Activated naive CD4-positive, alpha-beta T cell treated with anti-CD3 and anti-CD28 coated beads for 36 hours (primary cell): ENCODE data around the gene SAYSD1. TPM values are rescaled to one million over a fixed set of nuclear protein-coding genes. Genes with fewer than 3 reads are reported as not detected.

Experiments used
- CTCF ChIA-PET: fragments of 350-600 bp; sonication (Branson Sonifier 250); formaldehyde crosslinking; loops from one replicate; lab custom pipeline; 2021; ENCODE audit warnings: antibody characterized with exemption; lab: Charles Lee
- DNase-seq: peaks from one replicate; pipeline ENCODE4 v3.0.0-alpha.2; 2020
- H3K27ac Mint-ChIP-seq: one replicate; pipeline ENCODE4 v1.8.0; 2021; ENCODE audit warnings: mild to moderate bottlenecking, mixed read lengths
- H3K27me3 Mint-ChIP-seq: one replicate; pipeline ENCODE4 v1.8.0; 2021; ENCODE audit warnings: low read depth, mixed read lengths
- H3K36me3 Mint-ChIP-seq: one replicate; pipeline ENCODE4 v1.8.0; 2021; ENCODE audit warnings: low read depth, mixed read lengths
- H3K4me1 Mint-ChIP-seq: one replicate; pipeline ENCODE4 v1.8.0; 2021; ENCODE audit warnings: low read depth, mixed read lengths
- H3K4me3 Mint-ChIP-seq: one replicate; pipeline ENCODE4 v1.8.0; 2021; ENCODE audit warnings: mild to moderate bottlenecking, moderate library complexity, mixed read lengths
- H3K9me3 Mint-ChIP-seq: one replicate; pipeline ENCODE4 v1.8.0; 2021; ENCODE audit warnings: mixed read lengths
- intact Hi-C: fragments of 100-400 bp; cut with micrococcal nuclease; formaldehyde crosslinking; loops from one replicate; pipeline ENCODE4 v1.15.1; 2023
- total RNA-seq, 2 experiments: library from RNA; stranded (reverse); gene quantifications; one replicate each; pipeline ENCODE4 v1.2.3, GENCODE V29; 2021

The SAYSD1 gene
- total RNA-seq, 2 experiments from 2014 or later: 13.7 to 13.8 TPM

- Mint-ChIP-seq H3K4me1 (no peaks in the 10 kb centered on the region), H3K27ac (no peak overlapping the region), H3K4me3 (no peak overlapping the region), H3K27me3 (peaks cover 6% of the 10 kb centered on the region), H3K9me3 (no peaks in the 10 kb centered on the region), H3K36me3 (no peaks in the 10 kb centered on the region)
- CTCF ChIA-PET: interaction anchor here (0.7 to 1.7 kb wide), 2 partner anchors 88 to 188 kb away, joined by 3 to 6 read pairs; no protein-coding TSS in a partner anchor
- DNase-seq: no peak
- intact Hi-C loops: no loop called here
Measured at GRCh38 chr6:39061182-39061581, 53.8 kb downstream of the SAYSD1 start.

- Mint-ChIP-seq H3K36me3 (no peaks in the 10 kb centered on the region), H3K27me3 (peaks cover 6% of the 10 kb centered on the region), H3K27ac (no peak overlapping the region), H3K4me3 (no peak overlapping the region), H3K9me3 (no peaks in the 10 kb centered on the region), H3K4me1 (no peaks in the 10 kb centered on the region)
- CTCF ChIA-PET: interaction anchor here (1.7 kb wide), 1 partner anchor 188 kb away, joined by 6 read pairs; no protein-coding TSS in a partner anchor
- intact Hi-C loops: no loop called here
- no peak for DNase-seq
Measured at GRCh38 chr6:39060467-39061160, 54.4 kb downstream of the SAYSD1 start.

- Mint-ChIP-seq H3K36me3 (no peaks in the 10 kb centered on the region), H3K4me1 (no peaks in the 10 kb centered on the region), H3K27me3 (peaks cover 4% of the 10 kb centered on the region), H3K27ac (no peak overlapping the region), H3K4me3 (no peak overlapping the region), H3K9me3 (no peaks in the 10 kb centered on the region)
- intact Hi-C loops: no loop called here
- CTCF ChIA-PET: no interaction called here
- DNase-seq: no peak
Measured at GRCh38 chr6:39059496-39060310, 55.3 kb downstream of the SAYSD1 start.

- no peak for DNase-seq
- Mint-ChIP-seq H3K36me3 (no peaks in the 10 kb centered on the region), H3K4me1 (no peaks in the 10 kb centered on the region), H3K27me3 (peaks cover 4% of the 10 kb centered on the region), H3K27ac (no peak overlapping the region), H3K4me3 (no peak overlapping the region), H3K9me3 (no peaks in the 10 kb centered on the region)
- CTCF ChIA-PET: no interaction called here
- intact Hi-C loops: no loop called here
Measured at GRCh38 chr6:39058471-39059147, 56.4 kb downstream of the SAYSD1 start.

GRCh38 chr6:39057251-39058155, 57.5 kb downstream of the SAYSD1 start:
- Mint-ChIP-seq H3K36me3 (no peaks in the 10 kb centered on the region), H3K27me3 (peaks cover 8% of the 10 kb centered on the region), H3K27ac (no peak overlapping the region), H3K9me3 (no peaks in the 10 kb centered on the region), H3K4me3 (no peak overlapping the region), H3K4me1 (no peaks in the 10 kb centered on the region)
- CTCF ChIA-PET: no interaction called here
- DNase-seq: no peak
- intact Hi-C loops: no loop called here

GRCh38 chr6:39056681-39057080, 58.3 kb downstream of the SAYSD1 start:
- no peaks in the 10 kb centered on the region for H3K36me3 Mint-ChIP-seq
- peaks cover 5% of the 10 kb centered on the region for H3K27me3 Mint-ChIP-seq
- CTCF ChIA-PET: no interaction called here
- no peak overlapping the region for H3K27ac Mint-ChIP-seq
- no peak overlapping the region for H3K4me3 Mint-ChIP-seq
- intact Hi-C loops: no loop called here
- no peaks in the 10 kb centered on the region for H3K9me3 Mint-ChIP-seq
- peaks cover 3% of the 10 kb centered on the region for H3K4me1 Mint-ChIP-seq
- DNase-seq: no peak

- Mint-ChIP-seq H3K27ac (no peak overlapping the region), H3K4me3 (no peak overlapping the region), H3K9me3 (no peaks in the 10 kb centered on the region), H3K27me3 (peaks cover 5% of the 10 kb centered on the region), H3K4me1 (peaks cover 6% of the 10 kb centered on the region), H3K36me3 (no peaks in the 10 kb centered on the region)
- DNase-seq: no peak
- CTCF ChIA-PET: no interaction called here
- intact Hi-C loops: no loop called here
Measured at GRCh38 chr6:39056191-39056590, 58.8 kb downstream of the SAYSD1 start.

- DNase-seq: no peak
- Mint-ChIP-seq H3K27me3 (peaks cover 5% of the 10 kb centered on the region), H3K27ac (no peak overlapping the region), H3K9me3 (no peaks in the 10 kb centered on the region), H3K4me1 (peaks cover 12% of the 10 kb centered on the region), H3K4me3 (no peak overlapping the region), H3K36me3 (no peaks in the 10 kb centered on the region)
- intact Hi-C loops: no loop called here
- CTCF ChIA-PET: no interaction called here
Measured at GRCh38 chr6:39055661-39056060, 59.3 kb downstream of the SAYSD1 start.

- no peak for DNase-seq
- H3K4me3 Mint-ChIP-seq: no peak overlapping the region
- intact Hi-C loops: no loop called here
- H3K36me3 Mint-ChIP-seq: no peaks in the 10 kb centered on the region
- H3K27ac Mint-ChIP-seq: no peak overlapping the region
- H3K27me3 Mint-ChIP-seq: peaks cover 10% of the 10 kb centered on the region
- CTCF ChIA-PET: no interaction called here
- no peaks in the 10 kb centered on the region for H3K9me3 Mint-ChIP-seq
- H3K4me1 Mint-ChIP-seq: peaks cover 16% of the 10 kb centered on the region
Measured at GRCh38 chr6:39054577-39055142, 60.3 kb downstream of the SAYSD1 start.
